NCI-H1092 (cell line): ENCODE data around the gene RIN3.

Source experiments
- DNase-seq: peaks from one replicate; lab custom pipeline; 2025; lab: John Stamatoyannopoulos, UW

The RIN3 gene

DNA sequence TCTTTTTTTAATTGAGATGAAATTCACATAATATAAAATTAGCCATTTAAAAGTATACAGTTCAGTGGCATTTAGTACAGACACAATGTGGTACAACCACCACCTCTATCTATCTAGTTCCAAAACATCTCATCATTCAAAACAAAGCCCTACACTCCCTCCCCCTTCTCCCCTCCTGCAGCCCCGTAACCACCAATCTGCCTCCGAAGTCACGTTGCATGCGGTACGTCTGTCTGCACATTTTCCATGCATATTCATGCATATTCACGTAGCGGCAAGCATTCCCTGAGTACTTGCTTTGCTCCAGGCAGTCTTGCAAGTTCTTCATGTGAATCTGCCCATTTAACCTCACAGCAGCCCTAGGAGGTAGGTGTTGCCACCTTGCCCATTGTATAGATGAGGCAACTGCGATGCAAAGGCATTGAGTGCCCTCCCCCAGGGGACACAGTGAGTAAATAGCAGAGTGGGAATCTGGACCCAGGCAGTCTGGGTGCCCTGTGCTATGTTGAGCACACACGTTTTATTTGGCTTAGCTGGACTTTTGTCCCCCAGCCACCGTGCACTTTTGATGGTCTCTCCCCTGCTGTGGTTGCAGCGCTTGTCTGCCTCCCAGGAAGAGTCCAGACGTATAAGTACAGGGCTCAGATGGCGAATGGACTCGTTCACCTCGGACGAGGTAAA lies 43.4 kb downstream of the RIN3 start:
- no peak for DNase-seq

DNA sequence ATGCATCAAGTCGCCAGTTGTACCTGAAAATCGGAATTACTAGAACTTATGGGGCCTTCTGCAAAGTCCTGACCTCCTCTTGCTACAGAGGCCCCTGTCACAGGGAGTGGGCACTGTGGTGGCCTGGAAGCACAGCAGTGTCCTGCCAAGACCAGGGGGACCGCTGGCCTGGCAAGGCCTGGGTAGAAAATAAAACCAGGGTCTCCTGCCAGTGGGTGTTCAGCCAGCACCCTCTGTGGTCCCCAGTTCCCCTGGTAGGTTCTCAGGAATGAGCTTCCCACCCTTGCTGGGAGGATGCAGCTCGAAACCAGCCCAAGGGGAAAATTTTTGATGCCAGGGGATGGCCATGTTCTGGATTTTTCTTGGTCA lies 43.9 kb downstream of the RIN3 start:
- no peak for DNase-seq

DNA sequence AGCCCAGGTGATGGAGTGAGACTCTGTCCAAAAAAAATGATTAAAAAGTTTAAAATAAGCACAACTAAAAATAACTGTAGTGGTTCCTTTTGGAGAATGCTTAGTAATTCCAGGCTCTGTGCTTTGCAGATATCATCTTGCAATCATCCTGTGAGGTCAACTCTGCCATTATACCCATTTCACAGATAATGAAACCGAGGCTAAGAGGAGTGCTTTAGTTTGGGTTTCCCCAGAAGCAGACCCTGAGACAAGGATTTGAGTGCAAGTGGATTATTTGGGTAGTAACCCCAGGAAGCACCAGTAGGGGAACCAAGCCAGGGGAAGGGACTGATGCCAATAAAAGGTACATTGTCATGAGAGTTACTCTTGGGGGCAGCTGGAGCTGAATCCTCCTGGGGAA lies 44.7 kb downstream of the RIN3 start:
- DNase-seq = no peak

- no peak for DNase-seq
Measured at GRCh38 chr14:92559486-92559885, 45.9 kb downstream of the RIN3 start.

- no peak for DNase-seq
Measured at GRCh38 chr14:92560106-92560865, 46.7 kb downstream of the RIN3 start.

- DNase-seq = no peak
Measured at GRCh38 chr14:92561906-92562479, 48.4 kb downstream of the RIN3 start.

DNA sequence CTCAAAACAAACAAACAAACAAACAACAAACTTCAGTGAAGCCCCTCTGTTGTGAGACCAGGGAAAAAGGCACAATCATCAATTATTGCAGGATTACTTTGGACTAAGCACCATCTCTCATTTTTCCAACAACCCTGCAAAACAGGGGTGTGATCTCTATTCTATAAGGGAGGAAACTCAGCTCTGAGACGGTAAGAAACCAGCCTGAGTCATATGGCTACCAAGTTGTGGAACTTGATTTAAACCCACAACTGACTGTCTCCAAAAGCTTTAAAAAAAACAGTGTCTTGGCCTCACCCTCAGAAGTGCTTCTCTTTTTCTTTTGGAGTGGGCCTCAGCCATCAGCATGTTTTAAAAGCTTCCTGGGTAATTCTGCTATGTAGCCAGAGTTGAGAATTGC lies 49.8 kb downstream of the RIN3 start:
- DNase-seq = no peak

- DNase-seq = no peak
Measured at GRCh38 chr14:92563765-92564285, 50.2 kb downstream of the RIN3 start.

- DNase-seq = no peak
Measured at GRCh38 chr14:92564344-92565039, 50.9 kb downstream of the RIN3 start.

DNA sequence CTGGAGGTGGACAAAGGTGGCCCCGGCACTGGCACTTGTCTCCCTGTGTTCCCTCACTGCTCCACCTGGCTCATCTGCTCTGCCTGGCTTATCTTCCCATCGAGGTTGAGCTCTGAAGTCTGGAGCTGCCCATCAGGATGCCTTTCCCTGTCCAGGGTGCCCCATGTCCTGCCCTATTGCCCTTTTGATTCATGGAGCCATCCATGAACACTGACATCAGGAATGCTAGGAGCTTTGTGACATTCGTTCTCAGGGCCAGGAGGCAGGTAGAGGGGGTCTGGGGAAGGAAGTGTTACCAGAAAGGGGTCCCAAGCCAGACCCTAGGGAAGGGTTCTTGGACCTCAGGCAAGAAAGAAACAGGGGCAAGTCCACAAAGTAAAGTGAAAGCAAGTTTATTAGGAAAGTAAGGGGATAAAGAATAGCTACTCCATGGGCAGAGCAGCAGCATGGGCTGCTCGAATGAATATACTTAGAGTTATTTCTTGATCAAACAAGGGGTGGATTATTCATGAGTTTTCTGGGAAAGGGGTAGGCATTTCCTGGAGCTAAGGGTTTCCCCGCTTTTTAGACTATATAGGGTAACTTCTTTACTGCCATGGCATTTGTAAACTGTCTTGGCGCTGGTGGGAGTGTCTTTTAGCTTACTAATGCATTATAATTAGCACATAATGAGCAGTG lies 51.6 kb downstream of the RIN3 start:
- DNase-seq = no peak

- no peak for DNase-seq
Measured at GRCh38 chr14:92565718-92566115, 52.1 kb downstream of the RIN3 start.

DNA sequence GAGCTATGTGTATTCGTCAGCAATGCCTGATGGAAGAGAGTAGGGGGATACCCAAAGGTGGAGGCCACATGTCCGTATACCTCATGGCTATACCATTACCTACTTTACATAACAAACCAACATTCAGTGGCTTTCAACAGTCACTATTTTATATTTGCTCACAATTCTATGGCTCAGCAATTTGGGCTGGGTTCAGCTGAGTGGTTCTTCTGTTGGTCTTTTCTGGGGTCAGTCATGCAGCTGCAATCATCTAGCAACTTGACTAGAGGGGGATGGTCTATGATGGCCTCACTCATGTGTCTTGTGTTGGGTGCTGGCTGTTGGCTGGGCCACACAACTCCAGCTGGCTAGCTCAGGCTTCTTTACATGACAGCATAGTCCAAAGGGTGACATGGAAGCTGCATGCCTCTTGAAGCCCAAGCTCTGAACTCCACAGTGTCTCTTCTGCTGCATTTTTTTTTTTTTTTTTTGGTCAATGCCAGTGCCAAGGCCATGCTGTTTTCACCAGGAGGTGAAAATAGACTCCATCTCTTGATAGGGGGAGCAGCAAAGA lies 53.7 kb downstream of the RIN3 start:
- no peak for DNase-seq

DNA sequence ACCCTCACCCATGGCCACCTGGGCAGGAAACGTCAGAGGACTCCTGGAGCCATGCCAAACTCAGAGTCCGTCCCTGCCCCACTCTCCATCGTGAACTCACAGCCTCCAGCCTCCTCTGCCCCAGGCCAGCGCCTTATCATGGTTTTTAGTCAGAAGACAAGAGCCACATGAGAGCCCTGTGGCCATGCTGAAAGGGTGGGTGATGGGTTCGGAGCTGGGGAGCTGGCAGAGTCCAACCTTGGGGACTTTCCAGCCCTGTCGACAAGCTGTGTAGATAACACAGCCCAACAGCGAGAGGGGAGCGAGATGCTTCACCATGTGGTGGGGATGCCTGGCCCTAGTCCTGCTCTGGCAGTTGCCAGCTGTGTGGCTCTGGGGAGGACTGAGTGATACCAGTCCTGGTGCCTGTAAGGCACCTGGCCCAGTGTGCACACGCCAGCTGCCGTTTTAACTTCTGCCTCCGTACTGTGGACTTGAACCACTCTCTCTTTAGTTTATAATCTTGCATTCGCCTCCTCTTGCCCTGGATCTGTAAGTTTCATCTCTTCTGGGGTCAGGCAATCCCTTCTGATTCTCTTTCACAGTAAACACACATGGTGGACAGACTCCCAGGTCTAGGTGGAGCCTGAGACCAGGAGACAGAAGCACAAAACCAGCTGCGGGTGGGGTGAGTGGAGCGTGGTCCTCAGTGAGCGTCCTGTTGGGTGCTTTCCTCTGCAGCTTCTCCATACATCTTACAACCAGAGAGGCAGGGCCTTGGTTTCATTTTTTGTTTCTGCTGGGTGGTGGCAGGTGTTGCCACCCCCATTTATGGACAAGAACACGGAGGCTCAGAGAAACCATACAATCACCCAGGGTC lies 55.3 kb downstream of the RIN3 start:
- no peak for DNase-seq

GRCh38 chr14:92570674-92571262 lies 57.2 kb downstream of the RIN3 start:
- DNase-seq = no peak

- no peak for DNase-seq
Measured at GRCh38 chr14:92572050-92572449, 58.5 kb downstream of the RIN3 start.

GRCh38 chr14:92573761-92574498 lies 60.3 kb downstream of the RIN3 start:
- no peak for DNase-seq

- no peak for DNase-seq
Measured at GRCh38 chr14:92575061-92575747, 61.6 kb downstream of the RIN3 start.

GRCh38 chr14:92575748-92576303 lies 62.2 kb downstream of the RIN3 start:
- DNase-seq = no peak

- no peak for DNase-seq
Measured at GRCh38 chr14:92577321-92577742, 63.8 kb downstream of the RIN3 start.
